Measurements from ENCODE around the gene ESRP2. TPM values are rescaled to one million over a fixed set of nuclear protein-coding genes. Genes with fewer than 3 reads are reported as not detected.

Gene ESRP2
- total and polyA plus RNA-seq, 9 of the 15 experiments (the other 6 are each of a cell fraction or from before 2014, with no cell fraction given): 0.05 to 0.15 (median 0.07) TPM; not detected in 6

DNA sequence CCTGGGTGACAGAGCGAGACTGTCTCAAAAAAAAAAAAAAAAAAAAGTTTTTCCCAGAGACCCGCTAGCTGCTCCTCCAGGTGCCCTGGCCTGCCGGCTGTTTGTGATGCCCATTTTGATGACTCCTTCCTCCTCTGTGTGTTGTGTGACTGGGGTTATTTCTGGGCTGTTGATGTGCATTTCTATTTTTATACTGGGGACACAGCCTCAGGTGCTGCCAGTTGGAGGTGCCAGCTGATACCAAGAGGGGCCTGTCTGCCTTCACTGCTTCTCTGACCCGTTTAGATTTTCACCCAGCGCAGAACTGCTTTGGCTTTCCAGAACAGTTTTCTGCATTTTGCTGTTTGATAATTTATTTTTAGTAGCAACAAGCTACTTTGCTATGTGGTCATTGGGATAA, 15.9 kb upstream of the ESRP2 start:
- Histone ChIP-seq H3K27me3 (ENCODE audit: control insufficient read depth in 2 of 2, insufficient read depth in 2 of 2, low read length in 2 of 2) (no peaks in the 10 kb centered on the region), H3K9me3 (replicated peaks; ENCODE audit: control insufficient read depth, insufficient read depth, low read depth, low read length) (no peaks in the 10 kb centered on the region), H3K9me1 (ENCODE audit: control insufficient read depth, insufficient read depth, low read length) (peaks cover 4% of the 10 kb centered on the region), H3K36me3 (ENCODE audit: control insufficient read depth, insufficient read depth, low read length) (peaks cover 7% of the 10 kb centered on the region; the same call in 1 of the 3 replicates), H2AFZ (ENCODE audit: low read depth, low read length) (no peak overlapping the region), H3K9ac (ENCODE audit: insufficient read depth in 1 of 2, low read depth in 2 of 2, low read length in 2 of 2) (no peak overlapping the region), H4K20me1 (replicated peaks; ENCODE audit: control insufficient read depth, insufficient read depth, low read length) (no peaks in the 10 kb centered on the region; the same call in 1 of the 2 replicates), H3K4me1 (replicated peaks in 1 of 2; ENCODE audit: control insufficient read depth in 2 of 2, insufficient read depth in 2 of 2, low read length in 2 of 2) (peaks cover 7 to 8% of the 10 kb centered on the region in 2 experiments; a peak in 4 of 5 replicates), H3K27ac (ENCODE audit: extremely low read depth, low read depth, low read length) (no peak overlapping the region), H3K79me2 (ENCODE audit: control insufficient read depth, insufficient read depth, low read length) (no peaks in the 10 kb centered on the region), H3K4me2 (ENCODE audit: insufficient read depth, low read length) (no peak overlapping the region), H3K4me3 (no peak overlapping the region)
- DNase-seq (ENCODE audit: extremely low read depth in 1 of 4, low spot score in 3 of 4) (no peak), ATAC-seq (no peak), FAIRE-seq (no peak)
- CTCF ChIA-PET (ENCODE audit: low intra/inter-chr PET ratio): no interaction called here
- in situ Hi-C loops (cut with MboI): no loop called here
- BruUV-seq (replicated peaks): no TSS peak
- intact Hi-C loops (cut with micrococcal nuclease): no loop called here
- POLR2A ChIA-PET: interaction anchor here (0.6 to 1.3 kb wide), 3 partner anchors 12 to 87 kb away, joined by 3 to 5 read pairs (median 4); partner anchors contain the start of gene SLC7A6
- 58% methylated on average over 4 of the region's 5 CpGs for WGBS (ENCODE audit: insufficient coverage, low coverage, missing lambda C conversion rate)
- TF ChIP-seq PRMT5 (CRISPR knock-in tag; IDR thresholded peaks at IDR 0.05): no peak
- no peak for TF ChIP-seq NFIX (CRISPR knock-in tag; IDR thresholded peaks at IDR 0.05; ENCODE audit: low read depth)
- TF ChIP-seq EP400 (IDR thresholded peaks at IDR 0.05): no peak
- TF ChIP-seq, protein P1, sequence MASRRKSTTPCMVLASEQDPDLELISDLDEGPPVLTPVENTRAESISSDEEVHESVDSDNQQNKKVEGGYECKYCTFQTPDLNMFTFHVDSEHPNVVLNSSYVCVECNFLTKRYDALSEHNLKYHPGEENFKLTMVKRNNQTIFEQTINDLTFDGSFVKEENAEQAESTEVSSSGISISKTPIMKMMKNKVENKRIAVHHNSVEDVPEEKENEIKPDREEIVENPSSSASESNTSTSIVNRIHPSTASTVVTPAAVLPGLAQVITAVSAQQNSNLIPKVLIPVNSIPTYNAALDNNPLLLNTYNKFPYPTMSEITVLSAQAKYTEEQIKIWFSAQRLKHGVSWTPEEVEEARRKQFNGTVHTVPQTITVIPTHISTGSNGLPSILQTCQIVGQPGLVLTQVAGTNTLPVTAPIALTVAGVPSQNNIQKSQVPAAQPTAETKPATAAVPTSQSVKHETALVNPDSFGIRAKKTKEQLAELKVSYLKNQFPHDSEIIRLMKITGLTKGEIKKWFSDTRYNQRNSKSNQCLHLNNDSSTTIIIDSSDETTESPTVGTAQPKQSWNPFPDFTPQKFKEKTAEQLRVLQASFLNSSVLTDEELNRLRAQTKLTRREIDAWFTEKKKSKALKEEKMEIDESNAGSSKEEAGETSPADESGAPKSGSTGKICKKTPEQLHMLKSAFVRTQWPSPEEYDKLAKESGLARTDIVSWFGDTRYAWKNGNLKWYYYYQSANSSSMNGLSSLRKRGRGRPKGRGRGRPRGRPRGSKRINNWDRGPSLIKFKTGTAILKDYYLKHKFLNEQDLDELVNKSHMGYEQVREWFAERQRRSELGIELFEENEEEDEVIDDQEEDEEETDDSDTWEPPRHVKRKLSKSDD (conservative IDR thresholded peaks at IDR 0.05; ENCODE audit: low read length): no peak
- no peak for TF ChIP-seq HLTF (IDR thresholded peaks at IDR 0.05)
- TF ChIP-seq, protein P2, sequence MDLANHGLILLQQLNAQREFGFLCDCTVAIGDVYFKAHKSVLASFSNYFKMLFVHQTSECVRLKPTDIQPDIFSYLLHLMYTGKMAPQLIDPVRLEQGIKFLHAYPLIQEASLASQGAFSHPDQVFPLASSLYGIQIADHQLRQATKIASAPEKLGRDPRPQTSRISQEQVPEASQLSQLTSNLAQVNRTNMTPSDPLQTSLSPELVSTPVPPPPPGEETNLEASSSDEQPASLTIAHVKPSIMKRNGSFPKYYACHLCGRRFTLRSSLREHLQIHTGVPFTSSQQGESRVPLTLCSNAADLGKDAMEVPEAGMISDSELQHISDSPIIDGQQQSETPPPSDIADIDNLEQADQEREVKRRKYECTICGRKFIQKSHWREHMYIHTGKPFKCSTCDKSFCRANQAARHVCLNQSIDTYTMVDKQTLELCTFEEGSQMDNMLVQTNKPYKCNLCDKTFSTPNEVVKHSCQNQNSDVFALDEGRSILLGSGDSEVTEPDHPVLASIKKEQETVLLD (IDR thresholded peaks at IDR 0.05): no peak
- TF ChIP-seq, protein P3, sequence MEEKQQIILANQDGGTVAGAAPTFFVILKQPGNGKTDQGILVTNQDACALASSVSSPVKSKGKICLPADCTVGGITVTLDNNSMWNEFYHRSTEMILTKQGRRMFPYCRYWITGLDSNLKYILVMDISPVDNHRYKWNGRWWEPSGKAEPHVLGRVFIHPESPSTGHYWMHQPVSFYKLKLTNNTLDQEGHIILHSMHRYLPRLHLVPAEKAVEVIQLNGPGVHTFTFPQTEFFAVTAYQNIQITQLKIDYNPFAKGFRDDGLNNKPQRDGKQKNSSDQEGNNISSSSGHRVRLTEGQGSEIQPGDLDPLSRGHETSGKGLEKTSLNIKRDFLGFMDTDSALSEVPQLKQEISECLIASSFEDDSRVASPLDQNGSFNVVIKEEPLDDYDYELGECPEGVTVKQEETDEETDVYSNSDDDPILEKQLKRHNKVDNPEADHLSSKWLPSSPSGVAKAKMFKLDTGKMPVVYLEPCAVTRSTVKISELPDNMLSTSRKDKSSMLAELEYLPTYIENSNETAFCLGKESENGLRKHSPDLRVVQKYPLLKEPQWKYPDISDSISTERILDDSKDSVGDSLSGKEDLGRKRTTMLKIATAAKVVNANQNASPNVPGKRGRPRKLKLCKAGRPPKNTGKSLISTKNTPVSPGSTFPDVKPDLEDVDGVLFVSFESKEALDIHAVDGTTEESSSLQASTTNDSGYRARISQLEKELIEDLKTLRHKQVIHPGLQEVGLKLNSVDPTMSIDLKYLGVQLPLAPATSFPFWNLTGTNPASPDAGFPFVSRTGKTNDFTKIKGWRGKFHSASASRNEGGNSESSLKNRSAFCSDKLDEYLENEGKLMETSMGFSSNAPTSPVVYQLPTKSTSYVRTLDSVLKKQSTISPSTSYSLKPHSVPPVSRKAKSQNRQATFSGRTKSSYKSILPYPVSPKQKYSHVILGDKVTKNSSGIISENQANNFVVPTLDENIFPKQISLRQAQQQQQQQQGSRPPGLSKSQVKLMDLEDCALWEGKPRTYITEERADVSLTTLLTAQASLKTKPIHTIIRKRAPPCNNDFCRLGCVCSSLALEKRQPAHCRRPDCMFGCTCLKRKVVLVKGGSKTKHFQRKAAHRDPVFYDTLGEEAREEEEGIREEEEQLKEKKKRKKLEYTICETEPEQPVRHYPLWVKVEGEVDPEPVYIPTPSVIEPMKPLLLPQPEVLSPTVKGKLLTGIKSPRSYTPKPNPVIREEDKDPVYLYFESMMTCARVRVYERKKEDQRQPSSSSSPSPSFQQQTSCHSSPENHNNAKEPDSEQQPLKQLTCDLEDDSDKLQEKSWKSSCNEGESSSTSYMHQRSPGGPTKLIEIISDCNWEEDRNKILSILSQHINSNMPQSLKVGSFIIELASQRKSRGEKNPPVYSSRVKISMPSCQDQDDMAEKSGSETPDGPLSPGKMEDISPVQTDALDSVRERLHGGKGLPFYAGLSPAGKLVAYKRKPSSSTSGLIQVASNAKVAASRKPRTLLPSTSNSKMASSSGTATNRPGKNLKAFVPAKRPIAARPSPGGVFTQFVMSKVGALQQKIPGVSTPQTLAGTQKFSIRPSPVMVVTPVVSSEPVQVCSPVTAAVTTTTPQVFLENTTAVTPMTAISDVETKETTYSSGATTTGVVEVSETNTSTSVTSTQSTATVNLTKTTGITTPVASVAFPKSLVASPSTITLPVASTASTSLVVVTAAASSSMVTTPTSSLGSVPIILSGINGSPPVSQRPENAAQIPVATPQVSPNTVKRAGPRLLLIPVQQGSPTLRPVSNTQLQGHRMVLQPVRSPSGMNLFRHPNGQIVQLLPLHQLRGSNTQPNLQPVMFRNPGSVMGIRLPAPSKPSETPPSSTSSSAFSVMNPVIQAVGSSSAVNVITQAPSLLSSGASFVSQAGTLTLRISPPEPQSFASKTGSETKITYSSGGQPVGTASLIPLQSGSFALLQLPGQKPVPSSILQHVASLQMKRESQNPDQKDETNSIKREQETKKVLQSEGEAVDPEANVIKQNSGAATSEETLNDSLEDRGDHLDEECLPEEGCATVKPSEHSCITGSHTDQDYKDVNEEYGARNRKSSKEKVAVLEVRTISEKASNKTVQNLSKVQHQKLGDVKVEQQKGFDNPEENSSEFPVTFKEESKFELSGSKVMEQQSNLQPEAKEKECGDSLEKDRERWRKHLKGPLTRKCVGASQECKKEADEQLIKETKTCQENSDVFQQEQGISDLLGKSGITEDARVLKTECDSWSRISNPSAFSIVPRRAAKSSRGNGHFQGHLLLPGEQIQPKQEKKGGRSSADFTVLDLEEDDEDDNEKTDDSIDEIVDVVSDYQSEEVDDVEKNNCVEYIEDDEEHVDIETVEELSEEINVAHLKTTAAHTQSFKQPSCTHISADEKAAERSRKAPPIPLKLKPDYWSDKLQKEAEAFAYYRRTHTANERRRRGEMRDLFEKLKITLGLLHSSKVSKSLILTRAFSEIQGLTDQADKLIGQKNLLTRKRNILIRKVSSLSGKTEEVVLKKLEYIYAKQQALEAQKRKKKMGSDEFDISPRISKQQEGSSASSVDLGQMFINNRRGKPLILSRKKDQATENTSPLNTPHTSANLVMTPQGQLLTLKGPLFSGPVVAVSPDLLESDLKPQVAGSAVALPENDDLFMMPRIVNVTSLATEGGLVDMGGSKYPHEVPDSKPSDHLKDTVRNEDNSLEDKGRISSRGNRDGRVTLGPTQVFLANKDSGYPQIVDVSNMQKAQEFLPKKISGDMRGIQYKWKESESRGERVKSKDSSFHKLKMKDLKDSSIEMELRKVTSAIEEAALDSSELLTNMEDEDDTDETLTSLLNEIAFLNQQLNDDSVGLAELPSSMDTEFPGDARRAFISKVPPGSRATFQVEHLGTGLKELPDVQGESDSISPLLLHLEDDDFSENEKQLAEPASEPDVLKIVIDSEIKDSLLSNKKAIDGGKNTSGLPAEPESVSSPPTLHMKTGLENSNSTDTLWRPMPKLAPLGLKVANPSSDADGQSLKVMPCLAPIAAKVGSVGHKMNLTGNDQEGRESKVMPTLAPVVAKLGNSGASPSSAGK (IDR thresholded peaks at IDR 0.05): no peak
- TF ChIP-seq HMG20B (CRISPR knock-in tag; IDR thresholded peaks at IDR 0.05): no peak

All from K562 (cell line).